ENCODE measurements around the gene PDZD2.
"Not testable (repeated sequence)": the region's sequence is repeated elsewhere in the genome, so short reads cannot be mapped to it uniquely, and the experiment has no call there.

The PDZD2 gene

GRCh38 chr5:31759925-31760324 lies 121.0 kb downstream of the PDZD2 start:
- Histone ChIP-seq H3K4me1 (no peaks in the 10 kb centered on the region), H3K27me3 (ENCODE audit: control insufficient read depth, insufficient read depth, low read length) (no peaks in the 10 kb centered on the region), H3K9ac (no peak overlapping the region), H2AFZ (no peak overlapping the region), H3K27ac (no peak overlapping the region), H3K4me3 (ENCODE audit: low read depth, low read length) (no peak overlapping the region), H3K79me2 (no peaks in the 10 kb centered on the region), H3K36me3 (ENCODE audit: control insufficient read depth, insufficient read depth, low read length) (no peaks in the 10 kb centered on the region), H3K9me3 (ENCODE audit: control insufficient read depth, low read length) (no peaks in the 10 kb centered on the region), H3K4me2 (ENCODE audit: low read length) (no peak overlapping the region)
- no peak for TF ChIP-seq CTCF (IDR thresholded peaks at IDR 0.05)

GRCh38 chr5:31761877-31762276 lies 122.9 kb downstream of the PDZD2 start:
- H3K27me3 ChIP-seq (ENCODE audit: control insufficient read depth, insufficient read depth, low read length), result no peaks in the 10 kb centered on the region
- no peak overlapping the region for H3K4me2 ChIP-seq (ENCODE audit: low read length)
- TF ChIP-seq CTCF (IDR thresholded peaks at IDR 0.05), result no peak
- no peak overlapping the region for H2AFZ ChIP-seq
- H3K9me3 ChIP-seq (ENCODE audit: control insufficient read depth, low read length), result no peaks in the 10 kb centered on the region
- no peaks in the 10 kb centered on the region for H3K36me3 ChIP-seq (ENCODE audit: control insufficient read depth, insufficient read depth, low read length)
- no peaks in the 10 kb centered on the region for H3K4me1 ChIP-seq
- no peak overlapping the region for H3K27ac ChIP-seq
- H3K4me3 ChIP-seq (ENCODE audit: low read depth, low read length), result no peak overlapping the region
- no peak overlapping the region for H3K9ac ChIP-seq
- no peaks in the 10 kb centered on the region for H3K79me2 ChIP-seq

- no peak overlapping the region for H3K4me2 ChIP-seq (ENCODE audit: low read length)
- H3K27ac ChIP-seq, result no peak overlapping the region
- H3K4me1 ChIP-seq, result no peaks in the 10 kb centered on the region
- no peaks in the 10 kb centered on the region for H3K36me3 ChIP-seq (ENCODE audit: control insufficient read depth, insufficient read depth, low read length)
- no peak overlapping the region for H2AFZ ChIP-seq
- H3K79me2 ChIP-seq, result no peaks in the 10 kb centered on the region
- TF ChIP-seq CTCF (IDR thresholded peaks at IDR 0.05), result no peak
- H3K9ac ChIP-seq, result no peak overlapping the region
- no peak overlapping the region for H3K4me3 ChIP-seq (ENCODE audit: low read depth, low read length)
- H3K27me3 ChIP-seq (ENCODE audit: control insufficient read depth, insufficient read depth, low read length), result no peaks in the 10 kb centered on the region
- H3K9me3 ChIP-seq (ENCODE audit: control insufficient read depth, low read length), result no peaks in the 10 kb centered on the region
These were observed 124.5 kb downstream of the PDZD2 start for GRCh38 chr5:31763424-31763823.

- not testable (repeated sequence) for H3K9ac ChIP-seq; H3K4me3 ChIP-seq (ENCODE audit: low read depth, low read length); H3K79me2 ChIP-seq; H3K4me1 ChIP-seq; H3K27me3 ChIP-seq (ENCODE audit: control insufficient read depth, insufficient read depth, low read length); H3K4me2 ChIP-seq (ENCODE audit: low read length); H3K27ac ChIP-seq; H3K36me3 ChIP-seq (ENCODE audit: control insufficient read depth, insufficient read depth, low read length); H2AFZ ChIP-seq; H3K9me3 ChIP-seq (ENCODE audit: control insufficient read depth, low read length)
These were observed 125.8 kb downstream of the PDZD2 start for GRCh38 chr5:31764687-31765086.

- TF ChIP-seq CTCF (IDR thresholded peaks at IDR 0.05), result no peak
- Histone ChIP-seq H3K27ac (no peak overlapping the region), H3K4me2 (ENCODE audit: low read length) (no peak overlapping the region), H3K36me3 (ENCODE audit: control insufficient read depth, insufficient read depth, low read length) (no peaks in the 10 kb centered on the region), H3K4me3 (ENCODE audit: low read depth, low read length) (no peak overlapping the region), H2AFZ (no peak overlapping the region), H3K79me2 (no peaks in the 10 kb centered on the region), H3K9me3 (ENCODE audit: control insufficient read depth, low read length) (no peaks in the 10 kb centered on the region), H3K9ac (no peak overlapping the region), H3K4me1 (no peaks in the 10 kb centered on the region), H3K27me3 (ENCODE audit: control insufficient read depth, insufficient read depth, low read length) (no peaks in the 10 kb centered on the region)
These were observed 128.6 kb downstream of the PDZD2 start for GRCh38 chr5:31767335-31768031.
